AML-193 (cell line): ENCODE measurements around the gene PLSCR1.
"Not testable (repeated sequence)": the region's sequence is repeated elsewhere in the genome, so short reads cannot be mapped to it uniquely, and the experiment has no call there.

Experiments
- DNase-seq, 2 experiments: peaks; one replicate each; lab custom pipeline; 2025; lab: John Stamatoyannopoulos, UW

The PLSCR1 gene

DNA sequence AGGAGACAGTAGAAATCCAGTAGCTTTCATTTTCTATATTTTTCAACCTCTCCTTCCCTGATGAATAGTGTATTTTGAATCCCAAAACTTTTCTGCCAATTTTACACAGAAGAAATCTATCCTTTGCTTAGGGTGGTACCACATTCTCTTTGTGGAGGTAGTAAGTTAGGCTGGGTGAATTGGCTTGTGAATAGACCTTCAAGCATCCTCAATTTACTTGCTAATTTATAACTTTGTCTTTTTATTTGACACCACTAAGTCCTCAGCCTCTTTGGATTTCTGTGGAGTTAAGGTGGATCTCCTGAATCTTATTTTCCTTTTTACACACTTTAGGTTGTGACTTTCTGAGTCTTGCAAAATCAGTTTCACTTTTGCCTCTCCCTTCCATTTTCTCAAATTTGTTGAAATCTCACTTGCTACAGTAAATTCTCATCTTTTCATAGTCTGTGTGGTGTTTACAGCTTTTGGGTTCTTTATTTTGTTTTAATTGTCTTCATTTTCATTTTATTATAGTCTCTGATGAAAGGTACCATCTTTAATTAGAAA, 5.7 kb upstream of the PLSCR1 start:
- DNase-seq: peak in 1 of 2 experiments; percentile 8

DNA sequence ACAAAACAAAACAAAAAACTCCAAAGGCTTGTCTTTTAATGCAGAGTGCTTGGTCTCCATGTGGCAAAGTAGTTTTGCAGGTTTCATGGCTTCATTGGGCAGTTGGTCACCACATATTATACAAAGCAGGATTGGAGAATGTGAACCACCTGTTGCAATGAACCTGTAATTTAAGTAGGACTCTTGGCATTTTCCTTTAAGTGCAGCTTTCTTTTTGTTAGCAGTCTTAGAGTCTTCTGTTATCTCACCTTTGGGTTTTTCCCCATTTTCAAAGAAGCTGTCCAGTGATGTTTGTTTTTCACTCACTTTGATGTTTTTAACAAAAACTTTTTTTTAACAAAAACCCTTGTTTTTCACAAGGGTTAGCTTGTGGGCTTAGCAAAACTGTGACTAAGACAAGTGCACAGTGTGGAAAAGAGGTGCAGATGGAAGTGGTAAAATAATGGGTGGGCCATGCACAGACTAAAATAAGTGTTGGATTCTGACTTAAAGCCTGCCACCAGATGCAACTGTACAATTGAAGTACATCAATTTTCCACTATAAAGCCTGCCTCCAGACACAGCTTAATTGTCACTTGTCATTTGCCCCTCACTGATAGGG, 2.9 kb upstream of the PLSCR1 start:
- no peak for DNase-seq

DNA sequence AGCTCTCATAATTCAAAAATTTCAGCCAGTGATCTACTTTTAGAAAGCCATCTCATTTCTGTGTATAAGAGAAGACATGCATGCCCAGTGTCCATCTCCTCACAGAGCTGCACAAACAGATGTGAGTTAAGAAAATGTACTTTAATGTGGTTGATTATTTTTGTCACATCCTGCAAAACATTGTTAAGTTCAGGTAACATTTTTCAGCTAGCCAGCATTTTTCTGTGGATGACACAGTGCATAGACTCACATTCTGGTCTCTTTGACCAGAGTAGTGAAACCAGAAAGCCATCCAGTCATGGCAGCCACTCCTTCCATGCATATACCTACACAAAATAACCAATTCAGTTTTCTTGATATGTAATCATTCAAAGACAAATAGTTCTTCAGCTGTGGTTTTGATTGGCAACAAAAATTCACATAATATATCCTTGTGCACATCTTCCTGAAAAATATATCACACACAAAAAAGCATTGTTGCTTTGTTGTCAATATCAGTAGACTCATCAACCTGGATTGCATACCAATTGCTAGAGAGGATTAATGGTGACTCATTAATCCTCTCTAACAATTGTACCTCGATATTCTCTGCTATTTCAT, 2.1 kb upstream of the PLSCR1 start:
- DNase-seq: no peak

DNA sequence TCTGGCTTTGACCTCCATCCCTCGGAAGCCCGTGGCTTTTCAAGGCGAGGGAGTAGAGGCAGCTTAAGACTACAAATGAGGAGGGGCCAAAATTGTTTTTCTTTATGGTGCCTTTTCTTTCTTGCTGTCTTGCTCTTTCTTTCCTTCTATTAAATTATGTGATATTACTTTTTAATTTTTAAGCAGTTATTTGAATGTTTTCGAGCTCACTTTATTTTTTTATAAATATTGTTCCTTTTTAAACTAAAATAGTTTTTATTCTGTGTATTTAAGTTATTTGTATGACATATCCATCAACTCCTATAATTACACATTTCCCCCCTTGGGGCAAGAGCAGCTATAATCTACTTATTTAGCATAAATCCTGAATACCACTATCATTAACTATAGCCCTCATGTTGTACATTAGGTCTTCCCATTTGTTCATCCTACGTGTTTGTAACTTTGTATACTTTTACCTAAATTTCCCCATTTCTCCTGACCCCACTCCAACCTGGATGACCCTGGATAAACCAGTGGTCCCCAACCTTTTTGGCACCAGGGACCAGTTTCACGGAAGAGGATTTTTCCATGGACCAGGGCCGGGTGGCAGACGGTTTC, 622 bp upstream of the PLSCR1 start:
- DNase-seq: peak in 1 of 2 experiments; percentile 41

DNA sequence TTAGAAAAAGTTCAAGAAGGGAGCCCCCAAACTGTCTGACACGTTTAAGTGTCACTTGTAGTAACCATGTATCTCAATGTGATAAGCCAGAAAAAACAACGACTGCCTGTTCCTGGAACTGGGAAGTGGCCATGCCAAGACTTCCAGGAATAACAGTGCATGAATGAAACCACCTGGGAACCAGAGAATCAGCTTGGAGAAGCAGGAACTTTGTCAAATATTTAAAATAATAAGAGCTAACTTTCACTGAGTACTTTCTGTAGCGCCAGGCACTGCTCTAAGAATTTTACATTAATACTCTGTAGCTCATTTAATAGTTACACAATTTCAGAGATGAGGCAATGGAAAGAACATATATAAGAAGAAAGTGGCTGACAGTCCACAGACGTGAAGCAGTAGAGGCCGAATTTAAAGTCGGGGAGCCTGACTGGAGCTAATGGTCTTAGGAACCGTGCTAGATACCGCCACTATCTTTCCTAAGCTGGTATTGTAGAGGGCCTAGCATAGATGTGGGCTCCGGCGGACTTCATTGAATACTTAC, 876 bp downstream of the PLSCR1 start:
- peak; percentile 34 to 35 for DNase-seq

DNA sequence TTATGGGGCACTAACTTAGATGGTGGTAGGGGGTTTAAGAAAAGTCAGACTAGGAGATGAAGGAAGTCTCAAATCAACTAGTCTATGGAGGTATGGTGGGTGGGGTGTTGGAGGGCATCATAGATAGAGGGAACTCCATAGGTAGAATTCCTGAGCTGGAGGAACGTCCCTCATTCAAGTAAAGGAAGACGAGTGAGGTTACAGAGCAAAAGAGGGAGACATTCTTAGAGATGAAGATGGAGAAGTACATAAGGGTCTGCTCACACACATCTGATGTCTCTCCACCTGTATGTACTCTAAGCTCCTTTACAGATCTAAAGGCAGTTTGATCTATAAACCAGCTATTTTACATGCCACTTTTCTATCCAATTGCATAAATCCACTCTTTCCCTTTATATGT, 1.4 kb downstream of the PLSCR1 start:
- no peak for DNase-seq

DNA sequence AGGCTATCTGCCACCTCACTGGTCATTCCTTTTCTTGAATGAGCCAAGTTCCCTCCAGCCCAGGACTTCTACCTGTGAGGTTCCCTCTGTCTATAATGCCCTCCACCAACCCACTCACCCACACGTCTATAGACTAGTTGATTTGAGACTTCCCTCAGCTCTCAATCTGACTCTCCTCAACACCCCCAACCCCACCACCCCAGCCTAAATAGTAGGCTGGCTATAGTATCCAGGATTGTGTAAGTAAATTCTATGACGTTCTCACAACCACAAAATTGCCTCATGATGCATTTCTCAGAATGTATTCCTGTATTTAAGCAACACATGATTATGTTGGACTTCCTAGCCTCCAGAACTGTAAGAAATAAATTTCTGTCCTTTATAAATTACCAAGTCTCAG, 2.2 kb downstream of the PLSCR1 start:
- peak; percentile 74 to 75 for DNase-seq

DNA sequence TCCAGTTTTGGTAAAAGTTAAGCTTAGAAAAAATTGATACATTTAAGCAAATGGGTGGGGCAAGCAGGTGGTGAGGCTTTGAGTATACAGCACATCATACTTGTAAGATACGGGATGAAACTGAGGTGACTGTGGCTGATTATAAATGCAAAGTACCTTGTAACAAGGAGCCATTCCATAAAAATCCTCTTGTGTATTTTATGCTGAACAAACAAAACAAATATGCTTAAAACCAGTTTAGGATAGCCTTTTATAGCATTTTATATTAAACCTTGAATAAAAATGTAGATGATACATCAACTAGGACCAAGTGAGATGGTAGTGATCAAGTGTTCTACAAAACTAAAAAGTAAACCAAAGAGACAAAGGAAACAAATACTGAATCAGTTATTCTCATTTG, 3.4 kb downstream of the PLSCR1 start:
- DNase-seq: no peak

DNA sequence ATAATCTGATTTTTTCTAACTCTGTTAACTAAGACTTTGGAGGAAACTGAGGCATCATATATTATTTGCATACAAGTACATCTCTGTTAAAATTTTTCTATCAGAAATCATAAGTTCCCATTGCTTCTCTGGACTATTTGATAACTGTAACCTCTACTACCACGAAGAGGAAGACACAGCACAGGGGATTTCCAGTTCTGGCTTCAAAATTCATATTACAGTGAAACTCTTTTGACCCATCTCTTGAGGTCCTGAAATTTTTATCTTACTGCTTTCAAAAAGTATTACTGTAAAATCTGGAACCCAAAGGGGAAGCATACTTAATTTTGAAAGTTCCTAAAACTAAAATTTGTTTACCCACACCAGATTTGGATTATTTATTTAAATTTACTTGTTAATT, 4.2 kb downstream of the PLSCR1 start:
- DNase-seq: no peak

DNA sequence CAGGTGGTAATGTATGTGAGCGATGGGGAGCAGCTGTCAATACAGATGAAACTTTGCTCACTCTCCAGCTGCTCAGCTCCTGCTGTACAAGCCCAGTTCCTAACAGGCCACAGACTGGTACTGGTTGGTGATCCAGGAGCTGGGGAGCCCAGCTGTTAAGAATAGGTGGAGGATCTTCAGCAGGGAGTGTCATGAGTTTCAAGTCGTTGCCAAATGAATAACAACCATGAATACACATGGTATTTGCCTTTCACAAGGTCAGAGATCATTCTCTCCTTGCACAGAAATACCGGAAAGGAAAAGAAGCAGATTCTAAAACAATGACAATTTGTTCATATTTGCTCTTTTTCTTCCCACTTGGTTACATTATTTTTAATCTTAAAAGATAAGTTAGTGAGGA, 5.1 kb downstream of the PLSCR1 start:
- no peak for DNase-seq

DNA sequence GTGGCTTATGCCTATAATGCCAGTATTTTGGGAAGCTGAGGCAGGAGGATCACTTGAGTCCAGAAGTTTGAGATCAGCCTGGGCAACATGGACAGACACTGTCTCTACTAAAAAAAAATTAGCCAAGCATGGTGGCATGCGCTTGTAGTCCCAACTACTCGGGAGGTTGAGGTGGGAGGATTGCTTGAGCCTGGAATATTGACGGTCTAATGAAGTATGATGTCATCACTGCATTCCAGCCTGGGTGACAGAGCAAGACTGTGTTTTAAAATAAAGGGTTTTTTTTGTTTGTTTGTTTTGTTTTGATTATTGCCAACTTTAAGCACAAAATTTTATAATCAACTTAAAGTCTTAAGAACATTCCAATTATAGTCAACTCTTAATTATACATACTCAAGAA, 6.8 kb downstream of the PLSCR1 start:
- DNase-seq: no peak

DNA sequence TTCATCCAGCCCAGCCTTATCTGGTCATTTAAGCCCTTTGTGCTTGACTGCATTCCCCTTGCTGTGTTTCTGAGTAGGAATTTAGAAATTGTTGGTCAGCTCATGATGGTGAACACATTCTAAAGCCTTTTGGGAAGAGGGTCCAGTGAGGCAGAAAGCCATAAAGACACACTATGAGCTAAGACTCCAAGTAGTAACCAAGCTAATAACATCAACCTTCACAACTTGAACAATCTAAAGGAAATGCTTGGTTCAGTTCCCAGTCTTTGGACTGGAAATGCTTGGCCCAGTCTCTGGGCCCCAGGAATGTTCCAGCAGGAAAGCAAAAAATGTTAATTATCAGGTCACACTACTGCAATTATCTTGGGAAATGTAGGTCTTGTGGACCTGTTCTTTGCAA, 7.7 kb downstream of the PLSCR1 start:
- no peak for DNase-seq

DNA sequence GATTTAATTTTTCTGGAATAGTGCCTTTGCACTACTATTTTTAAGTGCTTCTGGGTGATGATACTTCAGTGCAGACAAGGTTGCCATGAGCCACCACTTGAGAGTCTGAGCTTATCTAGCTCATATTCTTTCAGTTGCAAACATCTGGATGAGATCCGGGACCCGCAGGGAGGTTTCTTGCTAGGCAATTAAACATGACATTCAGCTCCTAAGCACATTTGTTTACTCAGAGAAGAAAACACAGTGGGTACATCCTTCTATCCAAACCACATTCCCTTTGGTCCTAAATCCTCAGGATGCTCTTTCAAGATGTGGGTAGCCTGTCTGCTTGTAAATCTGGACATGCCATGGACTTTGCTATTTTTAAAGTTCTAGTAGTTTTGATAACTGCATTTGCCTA, 12.0 kb downstream of the PLSCR1 start:
- no peak for DNase-seq

DNA sequence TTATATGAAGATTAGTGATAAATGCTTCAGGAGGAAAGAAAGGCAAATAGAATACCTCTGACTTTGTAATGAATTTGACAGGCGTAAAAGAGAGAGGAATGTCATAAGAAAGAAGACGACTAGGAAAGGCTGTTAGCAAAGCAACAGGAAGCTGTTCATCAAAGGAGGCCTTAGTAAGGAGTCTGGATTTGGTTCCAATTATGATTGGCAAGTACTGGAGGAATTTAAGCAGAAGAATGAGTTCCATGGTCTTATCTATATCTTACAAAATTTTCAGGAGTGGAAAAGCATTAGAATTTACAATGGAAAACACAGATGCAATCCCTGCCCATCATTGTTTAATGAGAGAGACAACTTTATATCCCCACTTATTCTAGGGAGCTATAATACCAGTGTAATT, 13.8 kb downstream of the PLSCR1 start:
- DNase-seq: no peak

DNA sequence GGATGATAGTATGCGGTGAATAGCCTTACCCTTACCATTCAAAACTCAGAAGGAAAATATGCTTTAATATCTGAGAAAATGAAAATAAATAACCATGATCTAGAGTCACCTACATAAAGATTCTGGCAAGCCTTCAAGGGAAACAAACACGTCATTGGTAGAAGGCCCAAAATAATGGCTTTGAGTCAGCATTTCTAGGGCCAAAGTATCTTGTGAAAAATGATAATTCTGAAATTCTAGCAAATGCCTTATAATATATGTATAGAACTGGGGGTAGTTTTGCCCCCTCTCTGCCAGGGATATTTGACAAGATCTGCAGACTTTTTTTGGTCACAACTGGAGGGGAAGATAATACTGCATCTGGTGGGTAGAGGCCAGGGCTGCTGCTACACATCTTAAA, 15.4 kb downstream of the PLSCR1 start:
- no peak for DNase-seq

DNA sequence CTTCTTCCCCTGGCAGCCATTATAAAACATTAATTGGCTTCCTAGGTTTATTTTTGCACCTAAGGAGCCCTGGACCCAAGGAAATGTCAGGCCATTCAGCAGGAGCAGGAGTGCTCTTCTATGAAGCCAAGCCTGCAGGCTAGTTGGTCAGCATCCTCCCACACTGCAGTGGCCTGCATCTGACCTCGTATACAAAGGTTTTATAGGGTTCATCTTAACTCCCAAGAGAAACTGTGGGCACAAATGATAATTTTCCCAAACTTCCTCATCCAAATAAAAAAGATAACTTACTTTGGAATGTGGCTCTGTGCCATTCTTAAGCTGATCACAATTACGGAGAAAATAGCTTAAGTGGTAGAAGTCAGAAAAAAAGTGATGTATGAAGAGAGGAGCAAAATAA, 19.4 kb downstream of the PLSCR1 start:
- DNase-seq: no peak

DNA sequence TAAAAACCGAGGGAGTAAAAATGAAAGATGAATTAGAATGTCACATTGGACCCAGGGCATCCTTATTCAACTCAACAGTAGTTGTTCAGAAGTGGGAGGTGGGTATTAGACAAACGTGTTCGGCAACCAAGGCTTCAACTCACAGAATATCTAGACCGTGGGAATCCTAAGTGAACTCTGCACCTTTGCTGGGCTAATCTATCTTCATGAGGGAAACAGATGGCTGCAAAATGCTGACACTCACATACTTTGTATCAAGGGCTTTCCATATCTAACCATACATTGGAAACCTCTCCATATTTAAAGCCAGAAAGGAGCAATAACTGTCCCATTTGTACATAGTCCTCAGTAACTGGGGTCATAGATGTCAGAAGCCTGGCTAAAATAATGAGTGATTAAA, 20.9 kb downstream of the PLSCR1 start:
- DNase-seq: no peak

DNA sequence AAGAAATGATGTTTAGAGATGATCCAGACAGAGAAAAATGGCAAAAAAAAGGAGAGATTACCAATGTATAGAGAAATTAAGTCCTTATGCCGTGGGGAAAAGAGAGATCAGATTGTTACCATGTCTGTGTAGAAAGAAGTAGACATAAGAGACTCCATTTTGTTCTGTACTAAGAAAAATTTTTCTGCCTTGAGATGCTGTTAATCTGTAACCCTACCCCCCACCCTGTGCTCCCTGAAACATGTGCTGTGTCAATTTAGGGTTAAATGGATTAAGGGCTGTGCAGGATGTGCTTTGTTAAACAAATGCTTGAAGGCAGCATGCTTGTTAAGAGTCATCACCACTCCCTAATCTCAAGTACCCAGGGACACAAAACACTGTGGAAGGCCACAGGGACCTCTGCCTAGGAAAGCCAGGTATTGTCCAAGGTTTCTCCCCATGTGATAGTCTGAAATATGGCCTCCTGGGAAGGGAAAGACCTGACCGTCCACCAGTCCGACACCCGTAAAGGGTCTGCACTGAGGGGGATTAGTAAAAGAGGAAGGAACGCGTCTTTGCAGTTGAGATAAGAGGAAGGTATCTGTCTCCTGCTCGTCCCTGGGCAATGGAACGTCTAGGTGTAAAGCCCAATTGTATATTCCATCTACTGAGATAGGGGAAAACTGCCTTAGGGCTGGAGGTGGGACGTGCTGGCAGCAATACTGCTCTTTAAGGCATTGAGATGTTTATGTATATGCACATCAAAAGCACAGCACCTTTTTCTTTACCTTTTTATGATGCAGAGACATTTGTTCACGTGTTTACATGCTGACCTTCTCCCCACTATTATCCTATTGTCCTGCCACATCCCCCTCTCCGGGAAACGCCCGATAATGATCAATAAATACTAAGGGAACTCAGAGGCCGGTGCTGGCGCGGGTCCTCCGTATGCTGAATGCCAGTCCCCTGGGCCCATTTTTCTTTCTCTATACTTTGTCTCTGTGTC, 21.9 kb downstream of the PLSCR1 start:
- DNase-seq: not testable (repeated sequence)

DNA sequence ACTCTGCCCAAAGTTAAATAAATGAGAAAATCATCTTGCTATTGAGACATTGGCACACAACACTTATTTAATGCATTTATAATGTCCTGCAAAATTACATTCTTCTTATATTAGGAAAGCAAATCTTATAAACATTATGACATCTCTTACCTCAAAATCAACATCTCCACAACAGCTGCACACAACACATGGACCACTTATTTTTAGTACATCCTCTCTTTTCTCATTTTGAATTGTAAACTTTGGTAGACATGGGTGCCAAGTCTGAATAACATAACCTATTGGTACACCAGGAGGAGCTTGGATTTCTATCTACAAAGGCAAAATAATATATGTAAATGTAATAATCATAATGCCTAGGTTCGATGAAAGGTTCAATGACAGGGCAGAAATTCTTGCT, 23.0 kb downstream of the PLSCR1 start:
- no peak for DNase-seq

DNA sequence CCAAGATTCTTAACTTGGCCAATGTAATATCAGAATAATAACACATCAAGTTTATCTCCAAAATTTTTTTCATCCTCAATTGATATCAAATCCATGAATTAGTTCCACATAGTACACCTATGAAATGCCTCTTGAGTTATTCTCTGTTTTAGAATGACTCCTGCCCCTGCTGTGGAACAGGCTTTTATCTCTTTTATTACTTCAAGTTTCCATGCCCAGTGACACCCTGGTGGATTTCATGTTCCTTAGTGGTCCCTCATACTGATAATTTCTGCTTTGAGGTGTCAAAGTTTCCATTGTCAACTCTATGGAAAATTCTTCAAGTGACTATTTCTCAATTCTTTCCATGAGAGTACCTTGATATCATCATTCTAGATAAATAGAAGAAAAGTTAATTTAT, 24.6 kb downstream of the PLSCR1 start:
- no peak for DNase-seq

DNA sequence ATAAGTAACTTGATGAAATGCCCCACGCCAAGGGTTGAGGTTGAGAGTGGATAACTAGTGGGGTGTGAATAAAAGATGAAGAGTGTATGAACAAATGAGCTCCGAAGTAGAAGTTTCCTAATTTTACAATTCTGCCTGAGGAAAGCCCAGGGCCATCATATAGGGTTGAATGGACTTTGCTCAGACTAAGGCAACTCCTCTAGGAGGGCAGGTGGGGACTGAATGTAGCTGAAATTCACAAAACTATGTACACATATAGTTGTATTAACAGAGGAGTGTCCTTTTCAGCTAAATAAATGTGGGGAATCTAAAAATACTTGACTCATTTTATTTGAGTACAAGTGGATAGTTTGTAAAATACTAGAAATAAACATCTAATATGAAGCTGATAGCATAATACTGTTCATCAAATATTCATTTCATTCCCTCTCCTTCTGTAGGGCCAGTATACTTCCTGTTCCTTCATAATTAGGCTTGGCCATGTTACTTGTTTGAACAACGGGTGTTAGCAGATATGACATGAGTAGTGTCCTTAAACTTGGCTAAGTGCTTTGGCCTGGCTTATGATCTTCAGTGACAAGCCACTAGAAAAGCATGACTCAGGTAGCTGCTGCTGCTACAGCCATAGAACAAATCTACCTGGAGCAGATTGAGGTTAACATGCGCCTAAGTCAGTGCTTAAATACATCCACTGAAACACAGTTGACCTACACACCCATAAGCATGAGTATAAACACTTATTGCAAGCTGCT, 26.5 kb downstream of the PLSCR1 start:
- no peak for DNase-seq
